HG02943 (cell line): ENCODE results near the gene SPDYA.
"Not testable (repeated sequence)": the region's sequence is repeated elsewhere in the genome, so short reads cannot be mapped to it uniquely, and the experiment has no call there.

ENCODE experiments used
- ATAC-seq: cut with Tn5 transposase; IDR thresholded peaks from one replicate; pipeline ENCODE4 v1.9.1; 2021; ENCODE audit warnings: mild to moderate bottlenecking, low read depth, moderate library complexity; ENCODE audit not compliant: unreplicated experiment

SPDYA gene

DNA sequence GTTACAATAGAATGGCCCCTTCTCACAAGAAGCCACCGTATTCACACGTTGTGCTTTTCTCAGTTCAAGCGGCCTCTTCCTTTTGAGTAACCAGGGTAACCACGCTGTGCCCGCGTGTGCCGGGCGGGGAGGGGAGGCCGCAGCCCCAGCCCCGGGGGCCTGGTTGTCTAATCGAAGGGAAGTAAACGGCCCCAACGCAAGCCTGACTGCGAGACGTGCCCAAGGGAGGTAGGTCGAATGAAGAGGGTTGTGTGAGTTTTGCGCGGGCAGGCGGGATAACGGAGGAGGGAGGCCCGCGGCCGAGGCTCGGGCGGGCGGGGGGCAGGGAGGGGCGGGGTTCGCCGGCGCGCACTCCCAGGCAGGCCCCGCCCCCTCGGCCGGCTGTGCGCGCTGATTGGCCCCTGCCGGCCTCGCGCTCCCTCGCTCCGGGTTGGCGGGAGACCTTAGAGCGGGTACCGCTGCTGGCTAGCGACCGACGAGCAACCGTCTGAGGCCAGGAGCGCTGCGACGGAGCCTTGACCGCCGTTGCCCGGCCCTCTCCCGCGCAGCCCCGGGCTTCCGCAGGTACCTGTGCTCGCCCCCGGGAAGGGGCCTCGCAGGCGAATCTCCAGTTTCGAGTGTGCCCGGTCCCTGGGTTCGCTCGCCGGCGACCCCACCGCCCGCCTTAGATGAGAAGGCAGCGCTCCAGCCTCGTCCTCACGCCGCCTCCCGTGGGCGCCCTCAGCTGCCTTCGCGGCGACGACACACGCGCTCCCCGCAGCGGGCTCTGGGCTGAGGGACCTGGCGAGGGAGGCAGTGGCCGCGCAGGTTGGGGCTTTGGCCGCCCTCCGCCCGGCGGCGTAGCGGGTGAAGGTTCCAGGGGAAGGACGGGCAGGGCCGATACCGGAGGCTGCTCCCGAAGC lies at the start of gene SPDYA:
Gene SPDYA (plus strand): TSS at position 451 of the 902 bp plus-strand sequence. CDS start 5,181 bp downstream, outside the sequence.
- peak; percentile 68 for ATAC-seq

DNA sequence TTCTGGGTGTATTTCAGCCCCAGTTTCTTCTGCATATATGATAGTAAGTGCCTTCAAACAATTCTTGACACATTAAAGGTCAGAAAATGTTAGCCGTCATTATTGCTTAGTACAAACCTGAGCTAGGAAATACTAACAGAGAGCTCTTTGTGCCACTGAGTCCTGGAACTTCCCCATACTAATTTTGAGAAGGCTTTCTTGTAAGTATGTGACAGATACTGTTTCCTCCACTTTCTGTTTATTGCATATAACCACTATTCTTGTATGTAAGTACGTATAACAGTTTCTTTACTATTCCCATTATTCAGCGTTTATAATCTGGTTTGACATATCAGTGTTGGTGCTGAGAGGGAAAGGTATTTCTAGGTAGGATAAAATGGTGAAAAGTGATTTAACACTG lies 49.2 kb upstream of the SPDYA start:
- no peak for ATAC-seq

DNA sequence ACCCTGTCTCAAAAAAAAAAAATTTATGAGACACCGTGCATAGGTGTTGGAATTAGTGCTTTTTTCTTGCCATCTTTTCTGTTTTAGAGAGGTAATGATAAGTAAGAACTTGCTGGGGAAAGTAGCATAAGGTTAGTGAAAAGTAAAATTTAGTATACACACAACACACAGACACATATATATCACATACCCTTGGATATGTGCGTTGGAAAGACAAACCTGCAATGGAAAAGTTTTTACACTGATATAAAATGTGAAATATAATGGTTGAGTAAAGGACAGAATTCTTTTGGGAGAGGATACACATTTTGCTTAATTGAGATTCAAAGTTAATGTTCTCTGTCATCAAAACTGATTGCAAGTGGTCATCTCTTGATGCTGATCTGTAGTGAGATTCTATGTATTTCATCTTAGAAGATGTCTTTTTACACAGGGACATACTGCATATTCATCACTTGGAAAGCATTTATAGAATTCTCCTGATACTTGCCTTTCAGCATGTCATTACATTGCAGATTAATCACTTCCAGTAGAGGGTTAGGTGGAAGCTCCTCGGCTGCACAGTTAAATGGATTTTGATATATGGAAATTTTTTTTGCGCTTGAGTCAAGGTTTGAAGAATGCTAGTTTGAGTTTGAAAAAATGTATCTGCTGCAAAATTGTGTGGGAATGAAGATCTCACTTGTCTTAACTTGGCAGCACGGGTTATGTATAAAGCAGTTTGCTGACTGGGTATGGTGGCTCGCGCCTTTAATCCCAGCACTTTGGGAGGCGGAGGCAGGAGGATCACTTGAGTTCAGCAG lies 45.5 kb upstream of the SPDYA start:
- ATAC-seq = no peak

DNA sequence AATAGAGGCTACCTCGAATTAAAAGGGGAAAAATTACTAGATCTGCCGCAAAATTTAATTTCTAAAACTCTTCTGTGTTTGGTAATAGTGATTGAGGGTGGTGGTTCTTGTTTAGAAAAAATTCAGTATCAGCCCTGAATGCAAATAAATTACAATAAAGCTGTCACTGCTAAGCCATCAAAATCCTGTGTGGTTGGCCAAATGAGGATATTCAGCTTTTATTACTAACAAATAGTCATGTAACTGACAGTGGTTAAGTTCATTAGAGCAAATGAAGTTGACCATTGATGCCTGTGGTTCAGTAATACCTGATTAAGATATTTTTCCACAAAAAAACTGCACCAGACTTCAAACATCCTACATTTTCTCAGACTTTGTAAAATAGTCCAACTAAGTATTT lies 44.6 kb upstream of the SPDYA start:
- ATAC-seq = no peak

DNA sequence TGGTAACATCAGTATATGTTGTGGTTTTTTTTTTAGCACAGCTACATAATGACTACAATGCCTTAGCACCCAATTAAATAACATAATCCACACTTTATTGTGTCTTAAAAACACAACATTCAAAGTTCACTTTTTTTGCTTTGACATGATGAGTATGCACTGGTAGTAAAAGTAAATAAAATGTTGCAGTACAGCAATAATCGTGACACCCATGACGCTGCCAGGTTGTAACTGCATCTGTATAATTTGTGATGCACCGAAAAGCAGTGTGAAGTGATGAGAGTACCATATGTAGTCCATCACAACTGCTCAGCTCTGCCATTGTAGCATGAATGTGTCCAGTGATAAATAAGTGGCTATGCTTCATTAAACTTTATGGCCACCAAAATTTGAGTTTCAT lies 43.3 kb upstream of the SPDYA start:
- ATAC-seq = no peak

DNA sequence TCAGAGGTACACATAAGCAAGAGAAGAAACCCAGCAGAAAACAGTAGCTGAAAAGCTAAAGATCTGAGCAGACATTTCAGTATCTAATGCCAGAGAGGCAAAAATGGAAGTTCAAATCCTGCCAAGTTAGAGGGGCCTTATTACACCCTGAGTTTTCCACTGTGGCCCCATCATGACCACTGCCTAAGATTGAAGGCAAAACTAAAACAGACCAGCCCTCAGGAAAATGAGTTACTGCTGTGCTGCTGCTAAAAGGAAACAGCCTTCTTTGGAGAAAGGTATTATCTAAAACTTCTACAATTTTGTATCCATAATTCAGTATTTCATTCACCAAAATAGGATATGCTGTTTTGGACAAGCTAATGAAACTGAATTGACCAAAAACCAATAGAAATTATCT lies 42.2 kb upstream of the SPDYA start:
- ATAC-seq = no peak

DNA sequence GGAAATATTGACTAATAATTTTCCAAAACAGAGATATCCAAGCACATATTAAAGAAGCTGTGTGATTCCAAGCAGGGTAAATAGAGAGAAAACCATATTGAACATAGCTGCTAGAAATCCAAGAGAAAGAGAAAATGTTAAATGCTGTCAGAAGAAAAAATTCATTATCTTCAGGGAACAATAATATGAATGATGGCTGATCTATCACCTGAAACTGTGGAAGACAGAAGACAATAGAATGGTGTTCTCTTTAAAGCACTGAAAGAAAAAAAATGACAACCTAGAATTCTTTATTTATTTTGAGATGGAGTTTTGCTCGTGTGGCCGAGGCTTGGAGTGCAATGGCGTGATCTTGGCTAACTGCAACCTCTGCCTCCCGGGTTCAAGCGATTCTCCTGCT lies 41.7 kb upstream of the SPDYA start:
- no peak for ATAC-seq

DNA sequence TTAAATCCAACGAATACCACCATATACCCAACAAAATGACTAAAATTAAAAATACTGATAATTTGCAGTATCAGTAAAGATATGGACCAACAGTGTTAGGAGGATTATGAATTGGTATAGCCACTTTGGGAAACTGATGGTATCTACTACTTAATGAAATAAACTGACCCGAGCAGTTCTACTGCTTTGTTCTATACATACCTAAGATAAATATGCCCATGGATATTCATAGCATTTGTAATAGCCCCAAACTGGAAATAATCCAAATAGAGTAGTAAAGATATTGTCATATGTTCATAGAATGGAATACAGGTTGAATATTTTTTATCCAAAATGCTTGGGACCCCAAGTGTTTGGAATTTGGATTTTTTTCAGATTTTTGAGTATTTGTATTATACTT lies 38.3 kb upstream of the SPDYA start:
- no peak for ATAC-seq

DNA sequence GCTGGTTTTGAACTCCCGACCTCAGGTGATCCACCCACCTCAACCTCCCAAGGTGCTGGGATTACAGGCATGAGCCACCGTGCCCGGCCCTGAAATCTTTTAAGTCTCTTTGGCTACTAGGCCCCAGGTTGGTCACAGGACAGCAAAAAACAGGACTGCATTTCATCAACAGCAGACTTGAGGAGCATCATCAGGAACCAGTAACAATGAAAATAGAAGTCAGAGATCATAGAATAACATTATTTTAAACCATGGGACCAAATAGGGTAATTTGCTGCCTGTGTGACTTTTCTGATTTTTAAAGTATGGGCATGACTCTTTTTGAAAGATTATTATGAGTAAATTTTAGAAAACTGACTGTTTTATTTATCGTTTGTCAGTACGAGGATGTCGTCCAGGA lies 34.2 kb upstream of the SPDYA start:
- no peak for ATAC-seq

DNA sequence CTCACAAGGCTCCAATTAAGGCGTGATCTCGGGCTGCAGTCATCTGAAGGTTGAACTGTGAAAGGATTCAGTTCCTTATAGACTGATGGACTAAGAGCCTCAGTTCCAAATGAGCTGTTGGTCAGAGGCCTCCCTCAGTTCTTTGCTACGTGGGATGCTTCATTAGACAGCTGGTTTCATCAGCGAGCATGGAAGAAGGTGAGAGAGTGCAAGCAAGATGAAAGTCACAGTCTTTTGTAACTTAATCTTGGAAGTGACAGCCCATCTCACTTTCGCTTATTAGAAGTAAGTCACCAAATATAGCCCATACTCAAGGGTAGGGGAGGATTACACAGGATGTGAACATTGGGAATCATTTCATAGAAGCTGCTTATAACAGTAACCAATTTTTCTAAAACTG lies 32.2 kb upstream of the SPDYA start:
- no peak for ATAC-seq

DNA sequence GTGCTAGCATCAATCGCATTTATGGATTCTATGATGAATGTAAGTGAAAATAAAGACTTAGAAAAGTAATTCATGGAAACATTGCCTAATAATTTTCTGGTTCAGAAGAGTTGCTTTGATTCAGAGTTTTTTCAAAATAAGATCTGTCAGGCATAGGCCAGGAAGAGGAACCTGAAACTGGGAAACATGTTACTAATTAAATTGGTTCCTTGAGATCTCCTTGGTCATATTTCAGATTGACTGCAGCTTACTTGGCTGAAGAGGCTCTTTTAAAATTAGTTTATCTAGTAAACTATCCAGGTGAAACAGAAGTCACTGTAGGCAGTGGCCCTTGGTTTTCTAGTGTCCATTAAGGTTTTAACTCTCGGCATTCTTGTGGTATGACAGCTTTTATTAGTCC lies 31.6 kb upstream of the SPDYA start:
- no peak for ATAC-seq

DNA sequence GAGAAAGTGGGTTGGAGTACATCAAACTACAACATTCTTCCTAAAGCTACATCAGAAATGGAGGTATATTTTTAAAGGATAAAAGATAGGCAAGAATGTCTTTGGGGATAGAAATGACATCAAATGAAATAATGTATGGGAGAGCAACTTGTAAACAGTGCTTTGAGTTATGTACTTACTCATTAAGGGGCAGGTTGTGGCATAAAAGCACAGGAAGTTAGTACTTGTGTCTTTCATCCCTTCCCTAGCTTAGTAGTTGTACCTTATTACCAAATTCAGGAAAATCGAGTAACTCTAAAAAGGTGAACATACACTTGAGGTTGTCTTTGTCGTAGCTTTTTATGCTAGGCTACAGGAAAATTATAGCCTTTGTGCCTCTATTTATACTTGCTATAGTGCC lies 30.1 kb upstream of the SPDYA start:
- ATAC-seq = no peak

DNA sequence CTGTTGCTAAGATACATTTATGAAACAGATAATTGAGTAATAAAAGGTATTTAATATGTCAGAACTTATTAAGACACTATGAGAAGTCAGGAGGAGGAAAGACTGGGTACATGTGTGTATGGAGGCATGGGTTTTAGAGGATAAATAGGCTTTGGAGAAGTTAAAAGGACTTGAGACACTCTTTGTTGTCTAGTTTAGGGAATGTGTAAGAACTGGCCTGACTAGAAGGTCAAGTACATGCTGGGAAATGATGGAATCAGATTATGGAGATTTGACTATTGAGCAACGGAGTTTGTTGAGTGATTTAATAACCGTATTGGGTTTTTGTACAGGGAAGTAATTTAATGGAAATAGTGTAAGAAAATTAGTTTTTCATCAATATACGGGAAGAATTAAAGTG lies 28.2 kb upstream of the SPDYA start:
- ATAC-seq = no peak

DNA sequence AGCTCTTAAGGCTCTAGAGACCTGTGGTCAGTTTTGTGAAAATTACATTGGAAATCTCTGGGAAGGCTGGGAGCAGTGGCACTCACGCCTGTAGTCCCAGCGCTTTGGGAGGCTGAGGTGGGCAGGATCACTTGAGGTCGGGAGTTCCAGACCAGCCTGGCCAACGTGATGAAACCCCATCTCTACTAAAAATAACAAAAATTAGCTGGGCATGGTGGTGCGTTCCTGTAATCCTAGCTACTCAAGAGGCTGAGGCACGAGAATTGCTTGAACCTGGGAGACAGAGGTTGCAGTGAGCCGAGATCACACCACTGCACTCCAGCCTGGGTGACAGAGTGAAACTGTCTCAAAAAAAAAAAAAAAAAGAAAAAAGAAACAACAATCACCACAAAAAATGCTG lies 26.1 kb upstream of the SPDYA start:
- not testable (repeated sequence) for ATAC-seq

DNA sequence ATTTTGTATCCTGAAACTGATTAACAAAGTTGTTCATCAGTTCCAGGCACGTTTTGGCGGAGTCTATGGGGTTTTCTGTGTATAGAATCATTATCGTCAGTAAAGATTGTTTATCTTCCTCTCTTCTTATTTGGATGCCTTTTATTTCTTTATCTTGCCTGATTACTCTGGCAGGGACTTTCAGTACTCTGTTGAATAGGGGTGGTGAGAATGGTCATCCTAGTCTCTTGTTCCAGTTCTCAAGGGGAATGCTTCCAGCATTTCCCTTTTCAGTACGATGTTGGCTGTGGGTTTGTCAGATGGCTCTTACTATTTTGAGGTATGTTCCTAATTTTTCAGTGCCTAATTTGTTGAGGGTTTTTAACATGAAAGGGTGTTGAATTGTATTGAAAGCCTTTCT lies 14.0 kb upstream of the SPDYA start:
- no peak for ATAC-seq

DNA sequence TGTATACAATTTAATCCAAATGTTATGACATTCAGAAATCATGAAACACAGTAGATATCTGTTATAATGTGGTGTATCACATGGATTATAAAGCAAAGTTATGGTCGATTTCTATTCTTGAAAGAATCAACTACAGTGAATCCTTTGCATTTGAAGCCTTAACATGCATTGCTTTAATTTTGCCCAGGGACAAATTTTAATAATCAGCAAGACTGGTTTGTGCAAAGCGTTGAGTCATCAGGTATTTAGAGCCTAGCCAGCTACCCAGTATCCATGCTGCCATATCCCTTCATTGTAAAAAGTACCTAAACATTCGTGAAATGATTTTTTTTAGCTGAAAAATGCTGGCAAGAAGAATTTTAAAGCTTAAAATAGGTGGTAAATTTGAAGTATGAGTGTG lies 8.9 kb upstream of the SPDYA start:
- ATAC-seq = no peak

DNA sequence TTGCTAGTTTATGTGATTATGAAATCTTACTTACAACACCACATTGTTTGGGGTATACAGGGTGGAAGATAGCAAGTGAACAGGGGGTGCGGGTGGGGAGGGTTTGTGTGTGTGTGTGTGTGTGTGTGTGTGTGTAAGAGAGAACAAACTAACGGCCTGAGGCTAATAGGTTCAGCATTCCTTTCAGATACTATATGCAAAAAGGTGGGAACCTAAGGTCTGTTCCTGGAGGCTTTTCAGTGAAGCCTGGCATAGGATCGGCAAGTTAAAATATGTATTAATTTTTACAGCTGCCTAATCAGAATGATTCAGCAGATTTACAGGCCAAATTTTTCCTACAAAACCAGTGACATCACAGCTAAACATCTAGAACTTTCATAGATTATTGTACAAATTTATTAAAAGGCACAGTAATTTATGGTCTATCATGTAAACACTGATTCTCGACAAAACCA lies 7.6 kb upstream of the SPDYA start:
- ATAC-seq = no peak

DNA sequence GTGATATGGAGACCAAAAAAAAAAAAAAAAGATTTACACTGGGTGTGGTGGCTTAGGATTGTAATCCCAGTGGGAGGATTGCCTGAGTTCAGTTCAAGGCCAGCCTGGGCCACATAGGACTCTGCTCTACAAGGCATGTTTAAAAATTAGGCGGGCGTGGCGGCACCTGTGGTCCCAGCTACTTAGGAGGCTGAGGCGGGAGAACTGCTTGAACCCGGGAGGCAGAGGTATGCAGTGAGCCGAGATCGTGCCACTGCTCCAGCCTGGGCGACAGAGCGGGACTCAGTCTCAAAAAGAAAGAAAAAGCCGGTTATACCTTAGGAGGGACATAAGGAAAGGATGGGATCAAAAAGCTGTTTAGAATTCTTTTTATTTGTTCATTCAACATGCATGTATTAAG lies 707 bp upstream of the SPDYA start:
- no peak for ATAC-seq

DNA sequence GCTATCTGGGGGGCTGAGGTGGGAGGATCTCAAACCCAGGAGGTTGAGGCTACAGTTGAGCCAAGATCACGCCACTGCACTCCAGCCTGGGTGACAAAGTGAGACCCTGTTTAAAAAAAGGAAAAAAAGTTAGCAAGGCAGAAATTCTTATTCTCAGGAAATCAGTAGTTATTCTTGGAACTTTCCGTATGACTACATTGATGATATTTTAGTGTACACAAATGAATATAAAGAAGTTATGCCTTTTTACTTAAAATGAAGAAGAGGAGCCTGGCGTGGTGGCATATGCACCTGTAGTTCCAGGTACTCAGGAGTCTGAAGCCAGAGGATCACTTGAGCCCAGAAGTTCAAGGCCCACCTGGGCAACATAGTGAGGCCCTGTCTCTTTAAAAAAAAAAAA lies 7.4 kb downstream of the SPDYA start:
- ATAC-seq = no peak

DNA sequence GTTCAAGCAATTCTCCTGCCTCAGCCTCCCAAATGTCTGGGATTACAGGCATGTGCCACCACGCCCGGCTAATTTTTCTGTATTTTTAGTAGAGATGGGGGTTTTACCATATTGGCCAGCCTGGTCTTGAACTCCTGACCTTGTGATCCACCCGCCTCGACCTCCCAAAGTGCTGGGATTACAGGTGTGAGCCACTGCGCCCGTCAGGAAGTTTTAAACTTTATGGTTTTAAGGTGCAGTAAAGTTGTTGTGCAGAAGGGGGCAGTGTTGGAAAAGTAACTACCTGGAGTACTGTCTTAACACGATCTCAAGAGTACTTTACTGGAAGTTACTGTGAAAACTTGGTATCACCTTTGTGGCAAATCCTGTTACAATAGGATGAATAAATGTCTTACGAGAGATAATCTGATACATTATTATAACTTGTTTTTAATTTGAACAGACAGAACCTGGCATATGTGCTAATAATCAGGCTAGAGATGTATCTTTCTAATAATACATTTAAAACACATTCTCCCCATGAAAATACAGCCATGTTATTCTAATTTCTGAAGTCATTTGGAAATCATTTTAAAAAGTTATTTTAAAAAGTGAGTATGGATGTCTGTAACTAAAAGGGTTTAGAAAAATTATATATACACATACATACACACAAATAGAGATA lies 10.8 kb downstream of the SPDYA start:
- ATAC-seq = no peak

DNA sequence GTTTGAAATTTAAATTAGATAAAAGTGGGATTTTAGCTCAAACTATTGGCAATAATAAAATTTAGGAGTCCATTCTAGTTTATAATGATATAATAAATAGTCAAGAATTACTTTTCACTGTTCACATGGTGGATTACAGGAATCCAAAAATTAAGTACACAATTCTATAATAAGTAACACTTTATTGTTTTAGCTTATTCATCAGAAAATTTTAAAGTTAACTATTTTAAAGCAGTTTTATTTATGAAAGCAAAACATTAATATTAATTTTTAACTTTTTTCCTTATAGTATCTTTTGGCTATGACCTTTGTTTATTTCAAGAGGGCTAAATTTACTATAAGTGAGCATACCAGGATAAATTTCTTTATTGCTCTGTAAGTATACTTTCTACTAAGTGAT lies 11.4 kb downstream of the SPDYA start:
- ATAC-seq = no peak
